Kidney (tissue), 14 donors: ENCODE results near the gene DLG5. TPM values are rescaled to one million over a fixed set of nuclear protein-coding genes. Genes with fewer than 3 reads are reported as not detected.

ENCODE experiments used
- DNase-seq, 5 donors: peaks; one replicate each; pipeline ENCODE4 v3.0.0-alpha.2; 2013 to 2020
- FAIRE-seq: peaks from 2 replicates; lab custom pipeline; 2012; peaks lifted over from hg19 to GRCh38; lab: Jason Lieb, UNC
- H3K27ac ChIP-seq, 2 donors: one replicate each; pipeline ENCODE4 v1.7.0; 2013; ENCODE audit warnings: low read depth in 2 of 2, low read length in 2 of 2, inconsistent platforms in 1 of 2
- H3K27me3 ChIP-seq: one replicate; pipeline ENCODE4 v1.7.1; 2013; ENCODE audit warnings: low read length, inconsistent platforms; ENCODE audit not compliant: control insufficient read depth, insufficient read depth
- H3K36me3 ChIP-seq, 3 donors: one replicate each; pipeline versions ENCODE4 v1.7.0 to v1.7.1; 2013; ENCODE audit warnings: low read length in 3 of 3, control low read depth in 1 of 3, inconsistent platforms in 1 of 3; ENCODE audit not compliant: insufficient read depth in 3 of 3, control insufficient read depth in 2 of 3
- H3K4me1 ChIP-seq, 3 donors: one replicate each; pipeline versions ENCODE4 v1.7.0 to v1.7.1; 2013; ENCODE audit warnings: low read length in 3 of 3, inconsistent platforms in 1 of 3, low read depth in 1 of 3; ENCODE audit not compliant: control insufficient read depth in 2 of 3, insufficient read depth in 2 of 3
- H3K4me3 ChIP-seq, 3 donors: one replicate each; pipeline versions ENCODE4 v1.7.0 to v1.8.1; 2013; ENCODE audit warnings: low read length in 3 of 3, control low read depth in 1 of 3, inconsistent platforms in 1 of 3
- H3K9ac ChIP-seq, 3 donors: one replicate each; pipeline versions ENCODE4 v1.7.0 to v1.7.1; 2013; ENCODE audit warnings: low read length in 3 of 3, control low read depth in 1 of 3, inconsistent platforms in 1 of 3
- H3K9me3 ChIP-seq, 3 donors: one replicate each; pipeline versions ENCODE4 v1.7.0 to v1.7.1; 2013; ENCODE audit warnings: low read length in 3 of 3, control low read depth in 1 of 3, inconsistent platforms in 1 of 3; ENCODE audit not compliant: control insufficient read depth in 2 of 3, insufficient read depth in 1 of 3
- CTCF ChIP-seq: IDR thresholded peaks from 3 replicates; pipeline ENCODE4 v1.5.1; 2012; ENCODE audit warnings: mild to moderate bottlenecking, moderate library complexity, borderline replicate concordance; ENCODE audit not compliant: insufficient read depth; ENCODE audit errors: extremely low read depth
- intact Hi-C: fragments of 100-400 bp; cut with DNase I; formaldehyde crosslinking; loops from one replicate; pipeline ENCODE4 v1.11.1; 2022
- polyA plus RNA-seq: library from polyadenylated mRNA; stranded (reverse); fragments of 350-450 nt; fragmentation: Illumina TruSeq; extraction: RNeasy Lipid Tissue Mini Kit (QIAGEN cat#74804); gene quantifications from one replicate; pipeline ENCODE4 v1.2.3, GENCODE V29; 2014; ENCODE audit warnings: low read depth, low replicate concordance; ENCODE audit not compliant: insufficient read depth
- total RNA-seq: library from RNA; stranded (reverse); fragmentation: NEBNext Ultra II Directional; extraction: Animal tissue kit (Norgen Biotek cat#: 25700); gene quantifications from one replicate; pipeline ENCODE4 v1.2.1, GENCODE V29; 2021
- donor health status: control.
- donor health status: control.
- donor health status: control.
- donor health status: control.
- donor health status: control.
- donor health status: DM: yes; HTN: yes; CAD: no.
- donor health status: Normal renal cell carcinoma (clear cell type).

Gene DLG5
- total and polyA plus RNA-seq, 2 donors from 2014 or later, result 5.4 to 30.0 TPM

GRCh38 chr10:77792155-77792554, 134.4 kb downstream of the DLG5 start:
- intact Hi-C loops, result no loop called here
- no peak for TF ChIP-seq CTCF
- FAIRE-seq (no peak), DNase-seq (no peak)
- peaks cover 4 to 47% (median 32%) of the 10 kb centered on the region in 3 donors for H3K36me3 ChIP-seq
- H3K9me3 ChIP-seq, result no peaks in the 10 kb centered on the region
- H3K4me1 ChIP-seq, result no peaks in the 10 kb centered on the region
- no peak overlapping the region for H3K27ac ChIP-seq
- no peaks in the 10 kb centered on the region for H3K27me3 ChIP-seq
- no peak overlapping the region for H3K4me3 ChIP-seq
- H3K9ac ChIP-seq, result no peak overlapping the region

GRCh38 chr10:77791506-77791905, 135.0 kb downstream of the DLG5 start:
- H3K4me1 ChIP-seq, result no peaks in the 10 kb centered on the region
- H3K9ac ChIP-seq, result no peak overlapping the region
- no peaks in the 10 kb centered on the region for H3K27me3 ChIP-seq
- TF ChIP-seq CTCF, result no peak
- FAIRE-seq (no peak), DNase-seq (no peak)
- H3K27ac ChIP-seq, result no peak overlapping the region
- H3K36me3 ChIP-seq, result peaks cover 4 to 41% (median 30%) of the 10 kb centered on the region in 3 donors
- no peak overlapping the region for H3K4me3 ChIP-seq
- H3K9me3 ChIP-seq, result no peaks in the 10 kb centered on the region
- intact Hi-C loops, result no loop called here

GRCh38 chr10:77789861-77790260, 136.7 kb downstream of the DLG5 start:
- Histone ChIP-seq H3K36me3 (peaks cover 4 to 24% (median 24%) of the 10 kb centered on the region in 3 donors), H3K4me3 (no peak overlapping the region), H3K9ac (no peak overlapping the region), H3K27me3 (no peaks in the 10 kb centered on the region), H3K27ac (no peak overlapping the region), H3K9me3 (no peaks in the 10 kb centered on the region), H3K4me1 (no peaks in the 10 kb centered on the region)
- DNase-seq (no peak), FAIRE-seq (no peak)
- intact Hi-C loops, result no loop called here
- no peak for TF ChIP-seq CTCF

- TF ChIP-seq CTCF, result no peak
- Histone ChIP-seq H3K9me3 (no peaks in the 10 kb centered on the region), H3K9ac (no peak overlapping the region), H3K4me1 (no peaks in the 10 kb centered on the region), H3K36me3 (peaks cover 4 to 24% (median 22%) of the 10 kb centered on the region in 3 donors), H3K27me3 (no peaks in the 10 kb centered on the region), H3K27ac (no peak overlapping the region), H3K4me3 (no peak overlapping the region)
- DNase-seq (no peak), FAIRE-seq (no peak)
- intact Hi-C loops, result no loop called here
Measured at GRCh38 chr10:77789016-77789415, 137.5 kb downstream of the DLG5 start.
